Measurements from ENCODE around the gene CHKB. TPM values are rescaled to one million over a fixed set of nuclear protein-coding genes. Genes with fewer than 3 reads are reported as not detected.

Gene CHKB
- total RNA-seq, 1 experiment from 2014 or later, result 34.8 TPM

- in situ Hi-C loops (cut with HindIII; ENCODE audit: low sequenced_read_pairs), result no loop called here
- DNase-seq (ENCODE audit: low spot score), result peak; percentile 98
Observed at GRCh38 chr22:50562523-50563412, 19.9 kb downstream of the CHKB start, which contains the start of gene SYCE3. SYCE3 (minus strand) TSS chr22:50562919; CDS start chr22:50556405, 6,514 bp downstream.

- in situ Hi-C loops (cut with HindIII; ENCODE audit: low sequenced_read_pairs), result no loop called here
- DNase-seq (ENCODE audit: low spot score), result no peak
Observed at GRCh38 chr22:50561401-50562358, 21.0 kb downstream of the CHKB start.

GRCh38 chr22:50560034-50560433 is 22.6 kb downstream of the CHKB start:
- in situ Hi-C loops (cut with HindIII; ENCODE audit: low sequenced_read_pairs), result no loop called here
- no peak for DNase-seq (ENCODE audit: low spot score)

GRCh38 chr22:50556703-50557102 is 25.9 kb downstream of the CHKB start:
- no peak for DNase-seq (ENCODE audit: low spot score)
- in situ Hi-C loops (cut with HindIII; ENCODE audit: low sequenced_read_pairs), result no loop called here

GRCh38 chr22:50553310-50553709 is 29.3 kb downstream of the CHKB start:
- in situ Hi-C loops (cut with HindIII; ENCODE audit: low sequenced_read_pairs), result no loop called here
- DNase-seq (ENCODE audit: low spot score), result no peak

- in situ Hi-C loops (cut with HindIII; ENCODE audit: low sequenced_read_pairs), result no loop called here
- DNase-seq (ENCODE audit: low spot score), result no peak
Observed at GRCh38 chr22:50551160-50551752, 31.4 kb downstream of the CHKB start.

- DNase-seq (ENCODE audit: low spot score), result no peak
Observed at GRCh38 chr22:50550395-50550794, 32.3 kb downstream of the CHKB start.

GRCh38 chr22:50548921-50549790 is 33.5 kb downstream of the CHKB start:
- no peak for DNase-seq (ENCODE audit: low spot score)
- in situ Hi-C loops (cut with HindIII; ENCODE audit: low sequenced_read_pairs), result no loop called here

More at GRCh38 chr22:50550395-50550794, 32.3 kb downstream of the CHKB start:
- in situ Hi-C loops (cut with HindIII; ENCODE audit: low sequenced_read_pairs), result no loop called here

GRCh38 chr22:50548040-50548920 is 34.4 kb downstream of the CHKB start:
- DNase-seq (ENCODE audit: low spot score), result no peak

GRCh38 chr22:50547263-50547985 is 35.2 kb downstream of the CHKB start:
- no peak for DNase-seq (ENCODE audit: low spot score)
- in situ Hi-C loops (cut with HindIII; ENCODE audit: low sequenced_read_pairs), result no loop called here

More at GRCh38 chr22:50548040-50548920, 34.4 kb downstream of the CHKB start:
- in situ Hi-C loops (cut with HindIII; ENCODE audit: low sequenced_read_pairs), result no loop called here

GRCh38 chr22:50546326-50547262 is 36.1 kb downstream of the CHKB start:
- in situ Hi-C loops (cut with HindIII; ENCODE audit: low sequenced_read_pairs), result no loop called here
- no peak for DNase-seq (ENCODE audit: low spot score)

- no peak for DNase-seq (ENCODE audit: low spot score)
- in situ Hi-C loops (cut with HindIII; ENCODE audit: low sequenced_read_pairs), result no loop called here
Observed at GRCh38 chr22:50545522-50546325, 36.9 kb downstream of the CHKB start, which contains the start of gene KLHDC7B. KLHDC7B (plus strand) TSS chr22:50545899; CDS start chr22:50546244, 345 bp downstream.

GRCh38 chr22:50544746-50545253 is 37.8 kb downstream of the CHKB start:
- in situ Hi-C loops (cut with HindIII; ENCODE audit: low sequenced_read_pairs), result no loop called here
- DNase-seq (ENCODE audit: low spot score), result peak; percentile 32

GRCh38 chr22:50544078-50544745 is 38.4 kb downstream of the CHKB start:
- peak; percentile 48 for DNase-seq (ENCODE audit: low spot score)
- in situ Hi-C loops (cut with HindIII; ENCODE audit: low sequenced_read_pairs), result no loop called here
